Activated CD8-positive, alpha-beta memory T cell treated with anti-CD3 and anti-CD28 coated beads for 48 hours (primary cell): ENCODE measurements around the gene ALLC.

Experiments used
- DNase-seq, 3 experiments: peaks; one replicate each; pipeline ENCODE4 v3.0.0-alpha.2; 2020; ENCODE audit warnings: low read depth in 2 of 3, low spot score in 2 of 3

Gene ALLC

DNA sequence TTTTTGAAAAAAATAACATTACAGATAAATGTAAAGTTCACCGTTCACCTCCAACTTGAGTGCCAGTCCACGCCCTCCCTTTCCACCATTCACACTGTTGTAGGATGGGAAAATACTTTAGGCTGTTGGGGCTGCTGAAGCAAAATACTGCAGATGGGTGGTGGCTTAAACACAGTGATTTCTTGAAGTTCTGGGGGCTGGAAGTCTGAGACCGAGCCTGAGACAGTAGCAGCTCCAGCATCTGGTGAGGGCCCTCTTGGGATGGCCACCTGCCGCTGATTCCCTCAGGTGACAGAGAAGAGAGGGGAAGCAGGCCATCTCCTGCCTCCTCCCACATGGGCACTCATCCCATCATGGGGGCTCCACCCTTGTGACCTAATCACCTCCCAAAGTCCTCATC is 17.7 kb downstream of the ALLC start:
- no peak for DNase-seq

DNA sequence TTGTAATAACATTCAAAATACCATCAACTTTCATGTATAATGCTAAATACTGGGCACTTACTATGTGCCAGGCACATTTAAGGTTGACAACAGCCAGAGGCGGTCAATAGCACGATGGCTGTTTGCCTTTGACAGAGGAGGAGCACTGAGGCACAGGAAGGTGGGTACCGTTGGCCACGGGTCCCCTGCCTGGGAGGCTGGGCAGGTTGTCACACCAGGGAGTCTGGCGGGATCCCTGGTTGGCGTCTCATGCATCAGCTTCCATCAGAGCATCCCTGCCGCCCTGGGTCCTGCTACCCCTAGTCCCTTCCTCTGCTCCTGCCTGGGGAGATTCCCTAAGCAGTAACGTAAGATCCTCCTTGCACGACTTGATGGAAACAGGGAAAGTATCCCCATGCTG is 19.4 kb downstream of the ALLC start:
- no peak for DNase-seq

DNA sequence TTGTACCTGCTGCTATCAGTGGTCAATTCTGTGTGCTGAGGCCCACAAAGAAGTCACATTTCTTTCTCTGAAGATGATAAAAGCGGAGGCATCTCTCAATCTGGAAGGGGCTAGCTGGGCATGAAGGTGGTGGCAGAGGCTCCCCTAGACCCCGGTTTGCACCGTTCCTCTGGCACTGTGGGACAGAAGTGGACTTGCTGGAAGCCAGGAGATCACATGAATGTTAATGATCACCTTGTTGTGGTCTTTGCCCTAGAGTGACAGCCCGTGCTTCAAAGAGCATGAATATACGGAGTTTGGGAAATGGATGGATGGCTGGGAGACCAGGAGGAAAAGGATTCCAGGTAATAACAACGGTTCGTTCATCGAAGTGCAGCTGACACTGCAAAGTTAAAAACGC is 20.2 kb downstream of the ALLC start:
- no peak for DNase-seq

DNA sequence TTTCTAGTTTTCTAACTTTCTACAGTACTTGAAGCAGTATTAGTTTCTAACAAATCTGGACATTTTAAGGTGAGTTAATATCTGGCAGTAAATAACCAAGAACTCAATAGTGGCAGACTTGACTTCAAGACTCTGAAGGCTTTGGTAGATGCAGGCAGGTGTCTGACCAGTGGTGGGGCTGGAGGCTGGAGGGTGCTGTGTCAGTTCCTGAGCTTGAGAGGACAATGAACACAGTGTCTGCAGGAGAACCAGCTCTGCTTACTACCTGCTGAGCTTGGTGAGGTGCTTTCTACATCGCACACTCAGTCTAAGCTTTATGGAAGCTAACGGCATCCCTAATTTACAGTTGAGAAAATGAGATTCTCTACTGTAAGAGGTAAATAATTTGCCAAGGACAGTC is 21.2 kb downstream of the ALLC start:
- no peak for DNase-seq

DNA sequence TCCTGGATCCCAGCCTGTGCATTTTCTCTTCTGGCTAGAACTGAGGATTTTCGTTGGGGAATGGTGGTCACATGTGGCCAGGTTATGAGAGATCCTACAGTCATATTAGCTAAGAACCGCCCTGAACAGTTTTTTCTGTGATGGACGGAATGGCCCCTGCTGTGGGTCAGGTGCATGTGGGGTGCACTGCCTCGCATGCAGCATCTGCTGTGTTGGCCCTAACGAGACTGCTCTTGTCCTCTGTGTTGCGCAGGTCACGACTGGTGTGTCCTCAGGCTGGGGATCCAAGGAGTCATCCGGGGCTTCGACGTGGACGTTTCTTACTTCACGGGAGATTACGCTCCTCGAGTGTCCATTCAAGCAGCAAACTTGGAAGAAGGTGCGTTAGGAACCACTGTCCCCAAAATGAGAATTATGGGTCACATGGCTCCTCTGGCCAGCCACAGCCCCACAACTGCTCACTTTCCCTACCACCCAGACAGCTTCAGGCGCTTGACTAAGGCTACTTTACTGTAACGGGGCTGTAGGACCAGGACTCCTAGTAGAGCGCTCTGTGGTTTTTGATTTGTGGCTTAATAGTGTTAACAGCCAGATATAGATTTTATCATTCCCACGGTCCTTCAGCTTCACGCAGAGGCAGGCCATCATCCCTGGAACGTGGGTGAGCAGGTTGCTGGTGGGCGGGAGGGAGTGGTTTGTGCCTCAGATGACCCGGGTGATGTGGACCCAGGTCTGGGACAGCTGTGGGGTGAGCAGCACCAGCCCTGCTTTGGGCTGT is 21.8 kb downstream of the ALLC start:
- DNase-seq: no peak

DNA sequence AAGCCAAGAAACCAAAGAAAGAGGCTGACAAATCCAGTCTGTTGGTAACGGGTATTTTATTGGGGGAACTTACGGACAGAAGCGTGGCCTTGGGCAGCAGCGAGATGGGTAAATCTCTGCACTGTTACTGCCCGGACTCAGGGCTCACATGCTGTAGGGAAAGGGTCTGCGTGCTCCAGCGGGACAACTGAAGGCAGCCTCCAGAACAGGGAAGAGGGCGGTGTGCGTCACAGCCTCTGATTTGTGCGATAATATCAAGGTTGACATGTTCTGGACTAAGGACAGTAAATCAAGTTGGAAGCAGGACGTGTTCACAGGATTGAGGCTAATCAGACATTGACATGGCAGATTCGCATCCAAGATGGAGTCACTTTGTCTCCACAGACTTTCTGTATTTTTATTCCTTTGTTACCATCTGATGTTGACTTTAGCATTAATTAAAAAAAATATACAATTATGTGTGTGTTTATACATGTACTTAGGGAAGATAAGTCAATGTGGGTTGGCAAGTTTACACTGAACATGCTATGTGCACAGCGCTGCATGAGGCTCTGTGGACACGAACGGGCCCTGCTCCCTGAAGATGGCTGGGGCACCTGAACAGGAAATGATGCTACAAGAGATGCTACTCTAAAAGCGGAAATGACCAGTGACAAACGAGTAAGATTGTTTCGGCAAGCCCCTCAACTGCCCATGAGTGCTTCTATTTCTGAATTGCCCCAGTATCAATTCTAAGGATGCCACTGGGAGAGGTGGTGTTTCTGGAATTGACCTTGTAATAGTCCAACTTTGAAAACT is 22.7 kb downstream of the ALLC start:
- no peak for DNase-seq

DNA sequence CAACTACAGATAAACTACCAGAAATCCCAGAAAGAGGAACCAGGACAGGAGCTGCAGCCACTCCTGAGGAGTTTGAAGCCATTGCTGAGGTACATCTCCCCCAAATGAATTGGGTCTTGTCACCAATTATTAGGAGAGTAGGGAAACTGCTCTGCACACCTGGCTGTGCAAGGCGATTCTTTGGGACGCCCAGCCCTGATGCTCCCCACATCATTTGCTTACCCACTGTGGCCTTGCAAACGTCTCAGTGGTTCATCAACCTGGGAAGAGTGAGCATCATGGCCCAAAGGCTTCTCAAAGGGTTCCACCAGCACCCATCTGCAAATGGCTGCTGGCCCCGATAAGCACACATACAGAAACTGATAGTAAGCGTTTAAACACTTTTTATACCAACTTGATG is 23.6 kb downstream of the ALLC start:
- no peak for DNase-seq

DNA sequence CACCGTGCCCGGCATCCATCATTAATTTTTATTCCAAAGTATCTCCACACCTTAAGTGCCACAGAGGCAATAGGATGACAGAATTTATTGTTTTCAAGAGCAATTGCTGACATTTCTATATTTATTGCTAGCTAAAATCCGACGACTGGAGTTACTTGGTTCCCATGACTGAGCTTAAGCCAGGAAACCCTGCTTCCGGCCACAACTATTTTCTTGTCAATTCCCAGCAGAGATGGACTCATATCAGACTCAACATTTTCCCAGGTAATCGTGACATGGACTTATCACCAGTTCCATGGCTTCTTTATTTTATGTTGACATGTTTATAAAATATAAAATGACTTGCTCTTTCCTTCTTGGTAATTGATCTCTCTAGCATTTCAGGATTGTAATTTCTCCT is 24.8 kb downstream of the ALLC start:
- no peak for DNase-seq

DNA sequence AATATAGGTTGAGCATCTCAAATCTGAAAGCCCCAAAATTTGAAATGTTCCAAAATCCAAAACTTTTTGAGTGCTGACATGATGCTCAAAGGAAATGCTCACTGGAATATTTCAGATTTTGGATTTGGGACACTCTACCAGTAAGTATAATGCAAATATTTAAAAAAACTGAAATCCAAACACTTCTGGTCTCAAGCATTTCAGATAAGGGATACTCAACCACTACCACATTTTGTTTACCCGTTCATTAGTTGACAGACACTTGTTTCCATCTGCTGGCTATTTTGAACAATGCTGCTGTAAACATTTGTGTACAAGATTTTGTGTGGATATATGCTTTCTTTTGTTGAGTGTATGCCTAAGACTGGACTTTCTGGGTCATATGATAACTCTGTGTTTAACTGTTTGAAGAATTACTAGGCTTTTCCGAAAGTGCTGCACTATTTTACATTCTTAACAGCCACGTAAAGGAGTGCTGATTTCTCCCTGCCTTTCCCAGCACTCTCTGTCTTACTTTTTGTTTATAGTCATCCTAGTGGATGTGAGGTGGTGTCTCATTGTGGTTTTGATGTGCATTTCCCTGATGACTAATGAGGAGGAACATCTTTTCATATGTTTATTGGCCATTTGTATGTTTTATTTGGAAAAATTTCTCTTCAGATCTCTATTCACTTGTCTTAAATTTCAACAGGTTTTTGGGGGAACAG is 25.9 kb downstream of the ALLC start:
- DNase-seq: no peak

DNA sequence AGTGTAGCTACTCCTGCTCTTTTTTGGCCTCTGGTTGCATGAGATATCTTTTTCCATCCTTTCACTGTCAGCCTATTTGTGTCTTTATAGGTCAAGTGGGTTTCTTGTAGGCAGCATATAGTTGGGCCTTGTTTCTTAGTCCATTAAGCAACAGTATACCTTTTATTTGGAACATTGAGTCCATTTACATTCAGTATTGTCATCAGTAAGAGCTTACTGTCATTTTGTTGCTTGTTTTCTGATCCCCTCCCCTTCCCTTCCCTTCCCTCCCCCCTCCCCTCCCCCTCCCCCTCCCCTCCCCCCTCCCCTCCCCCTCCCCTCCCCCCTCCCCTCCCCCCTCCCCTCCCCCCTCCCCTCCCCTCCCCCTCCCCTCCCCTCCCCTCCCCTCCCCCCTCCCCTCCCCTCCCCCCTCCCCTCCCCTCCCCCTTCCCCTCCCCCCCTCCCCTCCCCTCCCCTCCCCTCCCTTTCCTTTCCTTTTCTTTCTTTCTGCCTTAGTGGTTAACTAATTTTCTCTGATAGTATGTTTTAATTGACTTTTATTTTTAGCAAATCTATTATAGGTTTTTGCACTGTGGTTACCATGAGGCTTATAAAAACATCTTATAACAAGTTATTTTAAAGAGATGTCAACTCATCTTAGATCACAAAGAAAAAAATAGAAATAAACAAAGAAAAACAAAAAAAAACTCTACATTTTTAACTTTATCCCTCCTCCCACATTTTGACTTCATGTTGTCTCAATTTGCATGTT is 32.2 kb downstream of the ALLC start:
- DNase-seq: no peak

DNA sequence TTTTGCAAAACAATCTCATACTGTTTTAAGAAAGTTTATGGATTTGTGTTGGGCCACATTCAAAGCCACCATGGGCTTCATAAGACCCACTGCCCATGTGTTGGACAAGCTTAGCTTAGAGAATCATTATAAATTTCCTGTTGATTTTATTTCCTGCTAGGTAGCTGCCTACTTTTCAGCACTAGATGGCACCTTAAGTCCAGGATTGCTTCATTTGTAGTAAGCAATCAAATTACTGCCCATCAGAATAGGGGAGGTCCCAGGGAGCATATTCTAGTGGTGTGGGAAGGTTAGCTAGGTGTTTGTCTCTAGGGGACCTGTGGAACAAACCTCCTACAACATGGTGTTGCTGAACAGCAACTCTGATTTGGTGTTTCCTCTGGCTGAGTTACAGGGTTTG is 34.4 kb downstream of the ALLC start:
- no peak for DNase-seq

DNA sequence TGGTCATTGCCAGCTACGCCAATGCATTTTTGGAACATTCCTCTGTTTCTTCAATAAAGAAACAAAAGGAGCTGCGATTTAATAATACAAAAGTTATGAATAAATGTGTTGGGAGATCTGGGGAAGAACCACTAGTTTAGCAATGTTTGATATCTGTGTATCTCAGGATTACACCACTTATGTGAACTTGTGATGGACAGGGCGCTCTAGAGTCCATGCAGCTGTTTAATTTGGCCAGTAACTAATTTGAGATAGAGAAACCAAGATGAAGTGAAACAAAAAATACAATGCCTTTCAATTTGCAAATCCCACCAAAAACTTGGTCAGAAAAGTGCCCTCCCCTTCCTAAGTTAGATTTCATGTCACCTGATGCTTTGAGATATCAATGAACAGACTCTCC is 38.5 kb downstream of the ALLC start:
- no peak for DNase-seq

DNA sequence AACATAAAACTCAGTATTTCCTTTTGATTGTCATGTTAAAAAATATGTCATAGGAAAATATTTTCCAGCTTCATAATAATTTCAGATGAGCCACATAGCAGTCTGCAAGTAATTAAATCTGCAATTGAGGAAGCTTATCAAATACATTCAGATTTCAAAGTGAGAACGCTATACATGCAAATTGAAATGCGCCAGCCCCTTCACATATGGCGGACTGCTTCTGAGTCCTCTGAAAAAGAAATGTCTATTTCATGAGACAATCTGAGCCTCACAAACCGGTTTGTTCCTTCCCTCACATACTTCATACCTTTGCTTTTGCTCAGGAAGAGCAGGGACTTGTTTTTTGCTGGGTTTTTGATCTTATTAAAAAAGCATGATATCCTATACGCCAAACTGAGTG is 43.1 kb downstream of the ALLC start:
- no peak for DNase-seq

DNA sequence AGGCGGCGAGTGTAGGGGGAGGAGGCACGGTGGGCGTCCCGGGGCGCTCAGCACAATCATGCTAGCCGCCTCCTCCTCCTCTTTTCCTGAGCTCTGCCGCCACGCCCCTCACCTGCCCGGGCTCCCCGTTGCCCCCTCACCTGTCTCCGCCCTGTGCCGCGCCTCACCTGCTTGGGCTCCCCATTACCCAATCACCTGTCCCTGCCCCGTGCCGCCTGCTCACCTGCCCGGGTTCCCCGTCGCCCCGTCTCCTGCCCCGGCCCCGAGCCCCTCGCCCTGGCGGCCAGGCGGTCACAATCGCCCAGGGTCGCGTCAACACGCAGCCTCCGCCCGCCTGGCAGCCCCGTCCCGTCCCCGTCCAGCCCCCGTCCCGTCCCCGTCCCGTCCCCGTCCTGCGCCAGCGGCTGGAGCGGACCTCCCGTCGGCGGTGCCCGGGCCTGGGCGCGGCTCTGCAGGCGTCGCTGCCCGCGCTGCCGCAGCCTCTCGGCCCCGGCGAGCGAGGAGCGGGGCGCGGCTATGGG is 45.3 kb downstream of the ALLC start, which contains the start of gene DCDC2C:
TSS of gene DCDC2C (plus strand) at position 340 of the 521 bp plus-strand sequence. CDS start at position 517, 177 bp downstream.
- no peak for DNase-seq

DNA sequence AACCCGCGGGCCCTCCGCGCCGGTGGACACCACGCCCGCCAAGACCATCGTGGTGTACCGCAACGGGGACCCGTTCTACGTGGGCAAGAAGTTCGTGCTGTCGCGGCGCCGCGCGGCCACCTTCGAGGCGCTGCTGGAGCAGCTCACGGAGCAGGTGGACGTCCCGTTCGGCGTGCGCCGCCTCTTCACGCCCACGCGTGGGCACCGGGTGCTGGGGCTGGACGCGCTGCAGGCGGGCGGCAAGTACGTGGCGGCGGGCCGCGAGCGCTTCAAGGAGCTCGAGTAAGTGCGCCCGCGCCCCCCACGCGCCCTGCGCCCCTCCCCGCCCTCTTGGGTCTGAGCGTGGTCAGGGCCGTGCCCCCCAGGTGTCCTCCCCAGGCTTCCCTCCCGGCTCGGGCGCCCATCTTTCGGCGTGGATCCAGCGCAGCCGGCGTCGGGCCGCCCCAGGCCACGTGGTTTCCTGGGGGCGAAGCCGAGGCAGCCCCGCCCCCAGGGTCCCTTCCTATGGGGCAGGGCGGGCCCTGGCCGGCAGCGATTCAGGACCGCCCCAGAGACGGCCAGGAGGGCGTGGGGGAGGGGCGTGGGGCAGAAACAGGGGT is 45.9 kb downstream of the ALLC start:
- no peak for DNase-seq

DNA sequence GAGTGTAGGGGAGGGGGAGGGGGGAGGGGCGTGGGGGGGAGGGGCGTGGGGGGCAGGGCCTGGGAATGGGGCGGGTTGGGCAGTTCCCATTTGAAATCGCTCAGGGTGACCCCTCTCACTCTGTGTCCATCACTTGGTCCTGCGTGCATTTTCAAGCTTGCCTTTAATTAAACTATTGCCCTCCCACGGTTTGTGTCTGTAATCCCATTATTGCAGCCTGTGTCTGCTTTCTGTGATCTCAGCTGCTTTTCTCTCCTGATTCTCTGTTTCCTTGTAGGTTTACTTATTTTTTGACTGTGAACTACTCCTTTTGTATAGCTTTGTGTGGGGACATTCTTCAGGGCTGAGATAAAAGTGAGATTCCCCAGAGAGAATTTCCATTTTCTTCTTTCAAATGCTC is 46.7 kb downstream of the ALLC start:
- no peak for DNase-seq

DNA sequence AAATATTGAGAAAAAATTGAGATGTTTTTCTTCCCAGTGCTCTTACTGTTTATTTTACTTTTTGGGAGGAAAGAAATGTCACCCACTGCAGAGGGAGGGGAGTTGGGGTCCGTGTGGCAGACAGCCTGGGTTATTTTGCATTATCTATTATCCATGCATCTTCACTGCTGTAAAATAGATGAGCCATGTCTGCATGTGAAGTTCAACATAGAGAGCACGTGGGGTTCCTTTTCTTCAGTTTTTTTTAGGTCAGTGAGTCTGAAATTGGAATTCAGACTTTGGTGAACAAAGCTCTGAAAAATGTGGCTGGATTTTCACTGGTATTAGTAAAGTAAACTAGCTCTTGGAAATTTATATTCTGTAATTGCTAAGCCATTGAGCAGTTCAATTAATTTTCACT is 47.8 kb downstream of the ALLC start:
- no peak for DNase-seq

DNA sequence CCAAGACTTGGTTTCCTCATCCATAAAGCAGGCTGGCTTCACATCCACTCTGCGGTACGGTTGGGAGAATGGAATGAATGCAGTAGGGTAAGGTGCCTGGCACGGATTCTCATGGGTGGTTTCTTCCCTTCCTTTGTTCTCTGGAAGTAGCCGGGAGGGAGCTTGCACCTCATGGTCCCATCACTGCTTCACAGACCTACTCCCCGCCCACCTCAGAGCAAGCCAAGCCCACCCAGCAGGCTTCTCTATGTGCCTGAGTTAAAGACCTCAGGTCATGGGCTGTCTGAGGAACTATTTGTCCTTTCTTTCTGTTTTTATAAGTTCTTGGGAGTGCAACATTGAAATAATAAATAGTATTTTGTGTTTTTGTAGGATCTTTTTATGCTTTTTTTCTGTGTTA is 48.9 kb downstream of the ALLC start:
- DNase-seq: no peak

DNA sequence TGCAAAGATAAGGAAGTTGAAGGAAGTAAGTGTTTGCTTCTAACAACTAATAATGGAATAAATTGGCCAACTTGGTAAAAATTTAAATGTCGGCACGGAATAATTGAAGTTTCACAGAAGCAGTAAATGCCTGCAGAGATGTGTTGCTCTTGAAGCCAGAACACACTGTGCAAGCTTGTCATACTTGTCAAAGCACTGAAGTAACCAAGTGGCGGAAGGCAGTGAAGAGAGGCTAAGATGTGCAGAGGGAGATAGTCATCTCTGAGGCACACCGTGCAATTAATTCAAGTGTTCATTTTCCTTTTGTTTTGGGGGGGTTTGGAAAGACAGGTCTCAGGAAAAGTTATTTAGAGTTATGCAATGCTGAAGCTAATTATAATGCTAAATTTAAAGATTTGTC is 50.6 kb downstream of the ALLC start:
- no peak for DNase-seq

DNA sequence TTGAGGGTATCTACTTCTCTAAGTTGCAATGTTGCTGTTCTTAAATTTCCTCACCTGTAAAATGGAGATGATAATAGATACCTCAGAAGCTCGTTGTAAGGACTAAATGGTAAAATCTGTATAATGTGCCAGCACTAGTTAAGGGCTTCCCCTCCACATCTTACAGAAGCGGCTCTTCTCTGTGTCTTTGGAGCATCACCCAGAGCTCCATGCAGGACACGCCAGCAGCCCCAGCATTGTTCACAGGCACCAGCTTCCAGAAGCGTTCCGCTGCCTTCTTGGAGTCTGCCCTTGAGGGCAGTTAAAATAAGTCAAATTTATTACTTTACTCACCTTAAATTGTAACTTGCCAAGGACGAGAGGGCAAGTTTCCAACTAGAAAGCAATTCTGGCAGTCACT is 51.2 kb downstream of the ALLC start:
- DNase-seq: no peak

DNA sequence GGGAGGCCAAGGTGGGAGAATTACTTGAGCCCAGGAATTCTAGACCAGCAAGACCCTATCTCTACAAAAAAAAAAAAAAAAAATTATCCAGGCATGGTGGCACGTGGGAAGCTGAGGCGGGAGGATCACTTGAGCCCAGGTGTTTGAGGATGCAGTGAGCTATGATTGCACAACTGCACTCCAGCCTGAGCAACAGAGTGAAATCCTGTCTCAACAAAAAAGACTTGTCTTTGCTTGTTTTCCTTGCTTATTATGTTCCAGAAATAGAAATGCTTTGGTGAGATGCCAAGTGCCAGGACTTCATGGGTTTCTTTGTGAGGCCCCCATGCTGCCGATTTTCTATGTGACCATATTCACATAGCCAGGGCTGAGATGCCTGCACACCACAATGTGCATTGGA is 54.4 kb downstream of the ALLC start:
- no peak for DNase-seq
